OCI-LY7 (cell line): Measurements from ENCODE around the gene LCP1.

ENCODE experiments used
- CTCF ChIP-seq: fragments of 200-600 bp; sonication (generic); conservative IDR thresholded peaks from 2 replicates; pipeline ENCODE4 v1.5.1; 2014; ENCODE audit warnings: mild to moderate bottlenecking, antibody characterized with exemption, low read length, moderate library complexity, mixed read lengths
- EZH2phosphoT487 ChIP-seq: fragments of 200-600 bp; sonication (generic); IDR thresholded peaks from 2 replicates; pipeline ENCODE4 v1.6.1; 2018; ENCODE audit warnings: low read depth, borderline replicate concordance, mild to moderate bottlenecking, mixed run types, antibody characterized with exemption, low read length, moderate library complexity, mixed read lengths

GRCh38 chr13:46154136-46154801, 27.7 kb downstream of the LCP1 start:
- no peak for TF ChIP-seq CTCF
- no peak for TF ChIP-seq EZH2phosphoT487
